HepG2 (cell line): ENCODE results near the gene IRX3. TPM values are rescaled to one million over a fixed set of nuclear protein-coding genes. Genes with fewer than 3 reads are reported as not detected.
A peak's percentile ranks its signal among the peaks of the same experiment; 100 is the strongest.

Experiments
- EP300 ChIP-seq, 3 experiments: sonication (generic) in 1 of 3; formaldehyde crosslinking in 1 of 3; IDR thresholded peaks; 2 replicates each; pipeline versions ENCODE4 v1.5.1 to v1.6.1; 2011 to 2020; ENCODE audit warnings: low read depth in 2 of 3, low read length in 2 of 3, borderline replicate concordance in 1 of 3, improper control_type of control experiment in 1 of 3, mild to moderate bottlenecking in 1 of 3, missing genetic modification reagents in 1 of 3, moderate library complexity in 1 of 3
- FOXC1 ChIP-seq: sonication (generic); formaldehyde crosslinking; IDR thresholded peaks from 2 replicates; pipeline ENCODE4 v1.8.0; 2022; ENCODE audit warnings: mild to moderate bottlenecking, missing genetic modification reagents, borderline replicate concordance
- MYC ChIP-seq: sonication (generic); formaldehyde crosslinking; IDR thresholded peaks from 2 replicates; pipeline ENCODE4 v1.9.0; 2021; ENCODE audit warnings: missing genetic modification reagents, borderline replicate concordance
- PHF20 ChIP-seq: sonication (generic); formaldehyde crosslinking; IDR thresholded peaks from 2 replicates; pipeline ENCODE4 v1.5.0; 2020; ENCODE audit warnings: mild to moderate bottlenecking, missing genetic modification reagents
- RFXANK ChIP-seq: IDR thresholded peaks from 2 replicates; pipeline ENCODE4 v1.6.1; 2016
- TEAD2 ChIP-seq: sonication (generic); formaldehyde crosslinking; IDR thresholded peaks from 2 replicates; pipeline ENCODE4 v1.9.0; 2021; ENCODE audit warnings: missing genetic modification reagents
- ZNF484 ChIP-seq: sonication (generic); formaldehyde crosslinking; IDR thresholded peaks from 2 replicates; pipeline ENCODE4 v1.5.1; 2020; ENCODE audit warnings: mild to moderate bottlenecking, low read depth, missing genetic modification reagents, borderline replicate concordance
- ZNF607 ChIP-seq: sonication (generic); formaldehyde crosslinking; IDR thresholded peaks from 2 replicates; pipeline ENCODE4 v1.5.1; 2020; ENCODE audit warnings: missing genetic modification reagents, mild to moderate bottlenecking, borderline replicate concordance
- ZNF703 ChIP-seq: sonication (generic); formaldehyde crosslinking; IDR thresholded peaks from 2 replicates; pipeline ENCODE4 v1.5.1; 2020; ENCODE audit warnings: missing genetic modification reagents, mild to moderate bottlenecking, moderate library complexity, borderline replicate concordance
- ZNF768 ChIP-seq: sonication (generic); formaldehyde crosslinking; IDR thresholded peaks from 2 replicates; pipeline ENCODE4 v1.4.0; 2020; ENCODE audit warnings: missing genetic modification reagents
- ZNF878 ChIP-seq: sonication (generic); formaldehyde crosslinking; IDR thresholded peaks from 2 replicates; pipeline ENCODE4 v1.8.1; 2023; ENCODE audit warnings: mild to moderate bottlenecking, missing genetic modification reagents, moderate library complexity
- ZSCAN20 ChIP-seq: sonication (generic); formaldehyde crosslinking; IDR thresholded peaks from 2 replicates; pipeline ENCODE4 v1.4.0; 2020; ENCODE audit warnings: missing genetic modification reagents, mild to moderate bottlenecking, borderline replicate concordance
- ZZZ3 ChIP-seq: sonication (generic); formaldehyde crosslinking; IDR thresholded peaks from 2 replicates; pipeline ENCODE4 v1.4.0; 2020; ENCODE audit warnings: missing genetic modification reagents, mild to moderate bottlenecking, borderline replicate concordance
- polyA plus RNA-seq, 8 experiments: library from polyadenylated mRNA; depleted of rRNA in 3 of 8; stranded (reverse) in 7 of 8; unstranded in 1 of 8; fragments of >200 nt; fragmentation: Illumina TruSeq in 4 of 8; extraction: Trizol in 4 of 8; gene quantifications; 2 replicates each; pipeline versions ENCODE4 v1.2.1 to v1.2.3, GENCODE V29; 2011 to 2016; ENCODE audit warnings: low read depth in 4 of 8, missing spikeins in 1 of 8, mixed read lengths in 1 of 8; ENCODE audit not compliant: insufficient read depth in 1 of 8
- total RNA-seq, 5 experiments: library from RNA; depleted of rRNA; stranded (reverse); fragments of >200 nt; fragmentation: Illumina TruSeq; extraction: Trizol; gene quantifications; 2 replicates each; pipeline ENCODE4 v1.2.3, GENCODE V29; 2016; ENCODE audit warnings: low read depth in 1 of 5
- TF ChIP-seq, protein P1 (sequence below): sonication (generic); formaldehyde crosslinking; IDR thresholded peaks from 2 replicates; pipeline ENCODE4 v1.4.0; 2020; ENCODE audit warnings: missing genetic modification reagents, mild to moderate bottlenecking, borderline replicate concordance
- TF ChIP-seq, protein P2 (sequence below), 2 experiments: fragments of 450-650 bp in 1 of 2; sonication (generic) in 1 of 2; formaldehyde crosslinking in 1 of 2; IDR thresholded peaks; 2 replicates each; pipeline versions ENCODE4 v1.6.1 to v1.8.0; 2016 to 2022; ENCODE audit warnings: antibody characterized with exemption in 1 of 2, mild to moderate bottlenecking in 1 of 2, missing genetic modification reagents in 1 of 2
- TF ChIP-seq, protein P3 (sequence below): sonication (generic); formaldehyde crosslinking; IDR thresholded peaks from 2 replicates; pipeline ENCODE4 v1.8.1; 2023; ENCODE audit warnings: mild to moderate bottlenecking, missing genetic modification reagents, borderline replicate concordance

The IRX3 gene
- total and polyA plus RNA-seq, 2 of the 13 experiments (the other 11 are each of a cell fraction or from before 2014, with no cell fraction given), result 9.2 to 16.4 TPM

DNA sequence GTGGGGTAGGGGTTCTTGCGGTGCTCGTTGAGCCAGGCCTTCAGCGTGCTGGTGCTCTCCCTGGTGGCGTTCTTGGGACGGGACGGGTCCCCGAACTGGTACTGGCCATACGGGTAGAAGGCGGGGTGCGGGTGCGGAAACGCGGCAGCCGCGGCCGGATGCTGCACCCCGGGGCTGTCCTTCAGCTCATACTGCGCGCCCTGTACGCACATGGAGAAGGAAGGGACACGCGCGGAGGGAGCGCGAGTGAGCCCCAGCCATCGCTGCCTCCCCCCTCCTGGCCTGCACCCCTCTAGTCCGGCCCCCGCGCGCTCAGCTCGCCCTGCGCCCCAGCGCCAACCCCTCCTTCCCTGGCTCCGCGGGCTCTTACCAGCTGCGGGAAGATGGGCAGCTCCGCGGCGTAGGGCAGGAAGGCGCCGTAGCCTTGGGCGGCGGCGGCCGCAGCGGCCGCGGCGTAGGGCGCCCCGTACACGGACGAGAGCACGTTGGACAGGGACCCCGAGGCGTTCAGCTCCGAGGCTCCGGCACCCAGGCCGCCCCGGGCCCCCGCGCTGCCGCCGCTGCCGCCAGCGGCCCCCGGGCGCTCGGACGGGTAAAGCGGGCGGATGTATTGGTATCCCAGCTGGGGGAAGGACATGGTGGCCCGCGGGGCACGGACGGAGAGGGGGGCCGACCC lies 1.0 kb downstream of the IRX3 start (continued):
- TF ChIP-seq FOXC1 (CRISPR knock-in tag) (peak; percentile 75), ZNF703 (CRISPR knock-in tag) (0 out of 2 replicates have a peak, but pooled peaks have one; percentile 45), ZNF484 (CRISPR knock-in tag) (no peak), ZNF607 (no peak), ZNF878 (no peak), ZSCAN20 (CRISPR knock-in tag) (no peak), MYC (CRISPR knock-in tag) (peak; percentile 88), RFXANK (CRISPR knock-in tag) (no peak), EP300 (IDR thresholded peaks at IDR 0.05; ENCODE audit: low read depth in 2 of 2, low read length in 2 of 2) (no peak), EP300 (CRISPR knock-in tag; IDR thresholded peaks at IDR 0.05; ENCODE audit: borderline replicate concordance) (no peak), ZZZ3 (CRISPR knock-in tag) (no peak), ZNF768 (CRISPR knock-in tag) (peak; percentile 35; the same call in 1 of the 2 replicates), PHF20 (CRISPR knock-in tag) (no peak), TEAD2 (CRISPR knock-in tag) (no peak)
- TF ChIP-seq, protein P1, sequence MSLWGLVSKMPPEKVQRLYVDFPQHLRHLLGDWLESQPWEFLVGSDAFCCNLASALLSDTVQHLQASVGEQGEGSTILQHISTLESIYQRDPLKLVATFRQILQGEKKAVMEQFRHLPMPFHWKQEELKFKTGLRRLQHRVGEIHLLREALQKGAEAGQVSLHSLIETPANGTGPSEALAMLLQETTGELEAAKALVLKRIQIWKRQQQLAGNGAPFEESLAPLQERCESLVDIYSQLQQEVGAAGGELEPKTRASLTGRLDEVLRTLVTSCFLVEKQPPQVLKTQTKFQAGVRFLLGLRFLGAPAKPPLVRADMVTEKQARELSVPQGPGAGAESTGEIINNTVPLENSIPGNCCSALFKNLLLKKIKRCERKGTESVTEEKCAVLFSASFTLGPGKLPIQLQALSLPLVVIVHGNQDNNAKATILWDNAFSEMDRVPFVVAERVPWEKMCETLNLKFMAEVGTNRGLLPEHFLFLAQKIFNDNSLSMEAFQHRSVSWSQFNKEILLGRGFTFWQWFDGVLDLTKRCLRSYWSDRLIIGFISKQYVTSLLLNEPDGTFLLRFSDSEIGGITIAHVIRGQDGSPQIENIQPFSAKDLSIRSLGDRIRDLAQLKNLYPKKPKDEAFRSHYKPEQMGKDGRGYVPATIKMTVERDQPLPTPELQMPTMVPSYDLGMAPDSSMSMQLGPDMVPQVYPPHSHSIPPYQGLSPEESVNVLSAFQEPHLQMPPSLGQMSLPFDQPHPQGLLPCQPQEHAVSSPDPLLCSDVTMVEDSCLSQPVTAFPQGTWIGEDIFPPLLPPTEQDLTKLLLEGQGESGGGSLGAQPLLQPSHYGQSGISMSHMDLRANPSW (CRISPR knock-in tag), result no peak
- TF ChIP-seq, protein P2, sequence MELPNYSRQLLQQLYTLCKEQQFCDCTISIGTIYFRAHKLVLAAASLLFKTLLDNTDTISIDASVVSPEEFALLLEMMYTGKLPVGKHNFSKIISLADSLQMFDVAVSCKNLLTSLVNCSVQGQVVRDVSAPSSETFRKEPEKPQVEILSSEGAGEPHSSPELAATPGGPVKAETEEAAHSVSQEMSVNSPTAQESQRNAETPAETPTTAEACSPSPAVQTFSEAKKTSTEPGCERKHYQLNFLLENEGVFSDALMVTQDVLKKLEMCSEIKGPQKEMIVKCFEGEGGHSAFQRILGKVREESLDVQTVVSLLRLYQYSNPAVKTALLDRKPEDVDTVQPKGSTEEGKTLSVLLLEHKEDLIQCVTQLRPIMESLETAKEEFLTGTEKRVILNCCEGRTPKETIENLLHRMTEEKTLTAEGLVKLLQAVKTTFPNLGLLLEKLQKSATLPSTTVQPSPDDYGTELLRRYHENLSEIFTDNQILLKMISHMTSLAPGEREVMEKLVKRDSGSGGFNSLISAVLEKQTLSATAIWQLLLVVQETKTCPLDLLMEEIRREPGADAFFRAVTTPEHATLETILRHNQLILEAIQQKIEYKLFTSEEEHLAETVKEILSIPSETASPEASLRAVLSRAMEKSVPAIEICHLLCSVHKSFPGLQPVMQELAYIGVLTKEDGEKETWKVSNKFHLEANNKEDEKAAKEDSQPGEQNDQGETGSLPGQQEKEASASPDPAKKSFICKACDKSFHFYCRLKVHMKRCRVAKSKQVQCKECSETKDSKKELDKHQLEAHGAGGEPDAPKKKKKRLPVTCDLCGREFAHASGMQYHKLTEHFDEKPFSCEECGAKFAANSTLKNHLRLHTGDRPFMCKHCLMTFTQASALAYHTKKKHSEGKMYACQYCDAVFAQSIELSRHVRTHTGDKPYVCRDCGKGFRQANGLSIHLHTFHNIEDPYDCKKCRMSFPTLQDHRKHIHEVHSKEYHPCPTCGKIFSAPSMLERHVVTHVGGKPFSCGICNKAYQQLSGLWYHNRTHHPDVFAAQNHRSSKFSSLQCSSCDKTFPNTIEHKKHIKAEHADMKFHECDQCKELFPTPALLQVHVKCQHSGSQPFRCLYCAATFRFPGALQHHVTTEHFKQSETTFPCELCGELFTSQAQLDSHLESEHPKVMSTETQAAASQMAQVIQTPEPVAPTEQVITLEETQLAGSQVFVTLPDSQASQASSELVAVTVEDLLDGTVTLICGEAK (IDR thresholded peaks at IDR 0.05), result no peak
- TF ChIP-seq, protein P2 (CRISPR knock-in tag; IDR thresholded peaks at IDR 0.05), result 0 out of 2 replicates have a peak, but pooled peaks have one; percentile 23
- TF ChIP-seq, protein P3, sequence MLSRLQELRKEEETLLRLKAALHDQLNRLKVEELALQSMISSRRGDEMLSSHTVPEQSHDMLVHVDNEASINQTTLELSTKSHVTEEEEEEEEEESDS, result no peak
